Psoas muscle (tissue), 8 donors: ENCODE data around the gene CLIC3. TPM values are rescaled to one million over a fixed set of nuclear protein-coding genes. Genes with fewer than 3 reads are reported as not detected.

Experiments
- ATAC-seq, 4 donors: fragments of 200-7000 bp; cut with Tn5 transposase; one replicate each; pipeline ENCODE4 v1.9.1; 2020; ENCODE audit warnings: moderate library complexity in 3 of 4, mild to moderate bottlenecking in 2 of 4
- DNase-seq, 2 donors: peaks; one replicate each; pipeline ENCODE4 v3.0.0-alpha.2; 2020
- H3K27ac ChIP-seq: fragments of 200-600 bp; one replicate; pipeline ENCODE4 v1.8.0; 2022
- H3K27me3 ChIP-seq, 3 donors: fragments of 200-600 bp in 1 of 3; one replicate each; pipeline versions ENCODE4 v1.6.1 to v1.8.0; 2013 to 2022; ENCODE audit warnings: low read length in 2 of 3, mild to moderate bottlenecking in 2 of 3, moderate library complexity in 1 of 3; ENCODE audit not compliant: insufficient read depth in 3 of 3
- H3K36me3 ChIP-seq, 2 donors: fragments of 200-600 bp in 1 of 2; one replicate each; pipeline versions ENCODE4 v1.6.1 to v1.8.0; 2013 to 2022; ENCODE audit warnings: low read depth in 1 of 2, mild to moderate bottlenecking in 1 of 2, moderate library complexity in 1 of 2; ENCODE audit not compliant: insufficient read depth in 1 of 2
- H3K4me1 ChIP-seq: fragments of 200-600 bp; one replicate; pipeline ENCODE4 v1.8.0; 2022
- H3K4me3 ChIP-seq: fragments of 200-600 bp; one replicate; pipeline ENCODE4 v1.8.0; 2022; ENCODE audit warnings: mild to moderate bottlenecking
- H3K9me3 ChIP-seq: fragments of 200-600 bp; one replicate; pipeline ENCODE4 v1.8.0; 2022
- WGBS, 3 donors: extraction: QIAGEN DNeasy Blood & Tissue Kit; methylation state at CpG; one replicate each; pipeline versions ENCODE4 v1.1.6 to v1.1.7; 2013; 5-methylcytosine and 5-hydroxymethylcytosine counted together
- intact Hi-C, 2 donors: fragments of 100-400 bp; cut with DNase I; formaldehyde crosslinking; loops; one replicate each; pipeline versions ENCODE4 v1.11.0 to v1.14.2; 2022
- polyA plus RNA-seq, 3 donors: library from polyadenylated mRNA; stranded (reverse); fragments of 200-250 nt; gene quantifications; one replicate each; pipeline ENCODE4 v1.2.3, GENCODE V29; 2013
- total RNA-seq, 4 donors: library from RNA; stranded (reverse); fragmentation: NEBNext Ultra II Directional in 2 of 4; extraction: Animal tissue kit (Norgen Biotek cat#: 25700) in 2 of 4; gene quantifications; one replicate each; pipeline versions ENCODE4 v1.2.1 to v1.2.4, GENCODE V29; 2021 to 2023
- TF ChIP-seq, protein P1 (sequence below): fragments of 200-600 bp; IDR thresholded peaks from one replicate; pipeline ENCODE4 v1.8.0; 2022; ENCODE audit warnings: antibody characterized with exemption
- donor health status: healthy with polysubstance abuse.
- donor health status: DM: no; HTN: no; CAD: no; lungs with moderate emphysema.
- donor health status: Bipolar disorder and iron deficiency.
- donor health status: healthy.
- donor health status: DM: yes; HTN: yes; CAD: no.
- donor health status: DM: no; HTN: no; CAD: no.
- donor health status: DM: no; HTN: no; CAD: no.
- donor health status: DM: yes; HTN: yes; CAD: no.

Gene CLIC3
- total and polyA plus RNA-seq, 7 donors: 0.38 to 0.94 (median 0.67) TPM; not detected in 1

DNA sequence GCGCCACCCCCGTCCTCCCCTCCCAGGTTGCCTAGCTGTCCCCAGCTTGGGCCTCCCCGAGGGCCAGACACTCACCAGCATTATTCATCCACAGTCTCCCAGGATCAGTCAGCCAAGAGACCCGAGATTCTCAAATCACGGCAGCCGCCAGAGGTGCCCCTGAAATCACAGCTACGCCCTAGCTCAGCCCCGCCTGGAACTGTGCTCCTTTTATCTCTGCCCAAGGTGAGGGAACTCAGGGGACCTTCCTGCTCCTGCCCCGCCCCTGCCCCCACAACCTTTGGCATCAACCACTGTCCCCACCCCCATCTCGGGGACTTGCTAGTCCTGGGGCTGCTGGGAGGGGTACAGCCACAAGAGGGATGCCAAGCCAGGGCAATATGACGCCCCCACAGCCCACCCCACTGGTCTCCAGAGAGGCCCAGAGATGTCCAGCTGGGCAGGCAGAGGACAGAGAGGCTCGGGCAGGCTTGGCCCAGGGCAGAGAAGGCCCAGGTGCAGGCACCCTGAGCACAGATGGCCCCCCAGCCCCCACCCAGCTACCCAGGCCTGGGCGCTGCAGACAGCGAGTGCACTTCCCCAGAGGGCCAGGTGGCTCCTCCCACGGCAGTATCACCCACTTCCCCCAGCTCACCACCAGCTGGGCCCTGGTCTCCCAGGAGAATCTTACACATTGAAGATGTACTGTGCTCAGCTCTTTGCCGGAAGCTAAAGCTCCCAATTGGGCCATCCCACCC, 35.7 kb upstream of the CLIC3 start, which contains the start of gene FUT7:
Gene FUT7 (minus strand): TSS at position 185 of the 737 bp plus-strand sequence. CDS start 97 bp downstream, at position 88.
- no peaks in the 10 kb centered on the region for H3K36me3 ChIP-seq
- TF ChIP-seq, protein P1, sequence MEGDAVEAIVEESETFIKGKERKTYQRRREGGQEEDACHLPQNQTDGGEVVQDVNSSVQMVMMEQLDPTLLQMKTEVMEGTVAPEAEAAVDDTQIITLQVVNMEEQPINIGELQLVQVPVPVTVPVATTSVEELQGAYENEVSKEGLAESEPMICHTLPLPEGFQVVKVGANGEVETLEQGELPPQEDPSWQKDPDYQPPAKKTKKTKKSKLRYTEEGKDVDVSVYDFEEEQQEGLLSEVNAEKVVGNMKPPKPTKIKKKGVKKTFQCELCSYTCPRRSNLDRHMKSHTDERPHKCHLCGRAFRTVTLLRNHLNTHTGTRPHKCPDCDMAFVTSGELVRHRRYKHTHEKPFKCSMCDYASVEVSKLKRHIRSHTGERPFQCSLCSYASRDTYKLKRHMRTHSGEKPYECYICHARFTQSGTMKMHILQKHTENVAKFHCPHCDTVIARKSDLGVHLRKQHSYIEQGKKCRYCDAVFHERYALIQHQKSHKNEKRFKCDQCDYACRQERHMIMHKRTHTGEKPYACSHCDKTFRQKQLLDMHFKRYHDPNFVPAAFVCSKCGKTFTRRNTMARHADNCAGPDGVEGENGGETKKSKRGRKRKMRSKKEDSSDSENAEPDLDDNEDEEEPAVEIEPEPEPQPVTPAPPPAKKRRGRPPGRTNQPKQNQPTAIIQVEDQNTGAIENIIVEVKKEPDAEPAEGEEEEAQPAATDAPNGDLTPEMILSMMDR: no peak
- no peak within 1 kb of the TSS for H3K4me3 ChIP-seq
- WGBS, 3 donors: 69 to 81% (median 73%) methylated on average over 16 of the region's 16 CpGs
- no peak within 1 kb of the TSS for H3K27ac ChIP-seq
- intact Hi-C loops: no loop called here
- DNase-seq: no peak
- ATAC-seq: no peak
- H3K9me3 ChIP-seq: no peaks in the 10 kb centered on the region
- peaks cover 0 to 6% (median 0%) of the 10 kb centered on the region in 3 donors for H3K27me3 ChIP-seq
- peaks cover 18% of the 10 kb centered on the region for H3K4me1 ChIP-seq

DNA sequence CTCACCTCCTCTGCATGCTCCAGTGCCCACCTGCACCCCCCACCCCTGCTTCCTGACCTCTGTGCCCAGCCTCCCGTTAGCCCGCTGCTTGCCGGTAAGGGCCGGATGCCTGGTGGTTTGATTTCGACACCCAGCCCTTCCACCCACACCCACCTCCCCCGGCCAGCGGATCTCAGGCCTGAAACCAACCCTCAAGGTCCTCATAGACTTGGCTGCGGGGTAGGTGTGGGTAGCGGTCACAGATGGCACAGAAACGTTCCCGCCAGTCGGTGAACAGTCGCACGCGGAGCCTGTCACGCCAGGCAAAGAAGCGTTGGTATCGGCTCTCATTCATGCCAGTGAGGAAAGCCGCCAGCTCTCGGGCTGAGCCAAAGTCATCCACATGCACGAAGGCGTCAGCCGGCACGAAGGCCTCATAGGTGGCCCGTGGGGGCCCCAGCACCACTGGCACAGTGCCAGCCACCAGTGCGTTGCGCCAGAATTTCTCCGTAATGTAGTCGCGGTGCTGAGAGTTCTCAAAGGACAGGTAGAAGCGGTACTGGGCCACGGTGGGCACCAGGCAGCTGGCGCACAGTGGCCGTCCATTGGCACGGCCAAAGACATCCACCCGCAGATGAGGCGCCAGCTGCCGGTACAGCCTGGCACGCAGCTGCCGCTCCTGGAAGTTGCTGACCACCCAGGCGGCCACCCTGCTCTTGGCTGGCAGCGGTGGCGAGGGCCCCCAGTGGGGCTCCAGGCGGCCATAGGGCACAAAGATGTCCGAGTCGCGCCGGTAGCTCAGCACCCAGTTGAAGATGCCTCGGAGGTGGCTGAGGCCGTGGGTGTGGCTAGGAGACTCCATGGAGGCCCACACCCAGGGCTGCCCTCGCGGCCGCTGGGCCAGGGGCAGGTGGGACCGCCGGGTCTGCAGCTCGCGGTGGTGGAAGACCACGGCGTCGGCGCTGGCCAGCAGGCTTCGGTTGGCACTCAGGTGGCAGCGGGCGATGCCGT, 34.5 kb upstream of the CLIC3 start:
- Histone ChIP-seq H3K4me1 (peaks cover 27% of the 10 kb centered on the region), H3K4me3 (no peak overlapping the region), H3K27ac (no peak overlapping the region), H3K27me3 (peaks cover 0 to 6% (median 0%) of the 10 kb centered on the region in 3 donors), H3K9me3 (no peaks in the 10 kb centered on the region), H3K36me3 (no peaks in the 10 kb centered on the region)
- ATAC-seq (no peak), DNase-seq (peak in 1 of 2 donors; percentile 58)
- intact Hi-C loops: no loop called here
- TF ChIP-seq, protein P1: no peak
- WGBS, 3 donors: 58 to 73% (median 59%) methylated on average over 64 to 65 of the region's 65 CpGs

DNA sequence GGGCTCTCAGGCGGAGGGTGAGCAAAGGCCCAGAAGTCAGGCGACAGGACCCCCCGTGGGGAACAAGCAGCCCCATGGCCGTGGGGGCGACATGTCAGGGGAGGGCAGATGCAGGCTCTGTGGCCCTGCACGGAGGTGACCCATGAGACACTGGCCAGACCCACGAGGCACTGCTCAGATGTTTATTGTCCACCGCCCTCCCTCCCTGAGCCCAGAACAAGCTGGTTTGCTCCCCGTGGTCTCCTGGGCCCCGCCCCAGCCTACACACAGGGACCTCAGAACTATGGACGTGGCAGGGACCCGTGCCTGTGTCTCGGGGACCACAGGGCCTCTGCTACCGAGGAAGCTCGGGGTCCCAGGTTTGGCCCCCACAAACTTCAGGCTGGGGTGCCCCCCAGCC, 33.6 kb upstream of the CLIC3 start:
- Histone ChIP-seq H3K4me3 (no peak overlapping the region), H3K27ac (no peak overlapping the region), H3K4me1 (peaks cover 27% of the 10 kb centered on the region), H3K36me3 (no peaks in the 10 kb centered on the region), H3K9me3 (no peaks in the 10 kb centered on the region), H3K27me3 (peaks cover 0 to 6% (median 0%) of the 10 kb centered on the region in 3 donors)
- 80 to 91% (median 83%) methylated on average over 14 to 15 of the region's 15 CpGs for WGBS, 3 donors
- TF ChIP-seq, protein P1: no peak
- intact Hi-C loops: no loop called here
- DNase-seq: peak in 1 of 2 donors; percentile 54
- ATAC-seq: no peak

DNA sequence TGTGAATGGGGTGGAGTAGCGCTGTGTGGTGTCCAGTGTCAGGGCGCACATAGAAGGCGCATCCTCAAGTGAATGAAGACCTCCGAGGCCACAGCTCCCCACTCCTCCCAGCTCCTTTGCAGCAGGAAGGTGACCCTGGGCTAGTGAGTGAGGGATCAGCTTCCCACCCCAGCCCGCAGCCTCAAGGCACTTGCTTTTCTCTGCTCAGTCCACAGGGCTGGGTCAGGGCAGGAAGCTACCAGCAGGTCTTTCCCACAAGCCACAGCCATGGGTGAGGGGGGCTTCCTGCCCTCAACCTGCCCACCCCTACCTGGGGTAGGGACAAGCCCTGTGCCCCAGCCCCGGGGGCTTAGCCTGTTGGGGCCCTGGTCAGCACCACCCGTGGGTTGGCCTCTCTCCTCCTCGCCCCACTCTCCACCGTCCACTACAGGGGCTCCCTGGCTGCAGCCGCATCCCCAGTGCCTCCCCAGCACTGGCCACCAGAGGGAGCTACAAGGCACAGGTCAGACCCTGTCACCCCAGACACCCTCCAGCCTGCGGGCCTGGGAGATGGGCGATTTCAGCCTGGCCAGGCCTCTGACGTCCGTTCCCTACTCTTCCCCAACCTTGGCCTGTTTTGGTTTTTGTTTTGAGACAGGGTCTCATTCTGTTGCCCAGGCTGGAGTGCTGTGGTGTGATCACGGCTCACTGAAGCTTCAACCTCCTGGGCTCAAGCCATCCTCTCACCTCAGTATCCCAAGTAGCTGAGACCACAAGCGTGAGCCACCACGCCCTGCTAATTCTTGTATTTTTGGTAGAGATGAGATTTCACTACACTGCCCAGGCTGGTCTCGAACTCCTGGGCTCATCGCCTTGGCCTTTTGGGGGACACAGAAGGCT, 32.9 kb upstream of the CLIC3 start:
- no peak overlapping the region for H3K27ac ChIP-seq
- no peaks in the 10 kb centered on the region for H3K36me3 ChIP-seq
- no peaks in the 10 kb centered on the region for H3K27me3 ChIP-seq
- intact Hi-C loops: loop anchor here (5.0 to 10.0 kb wide), 2 partner anchors 182 to 184 kb away; partner anchors contain the start of genes PHPT1 (in 2 of the 2) and AJM1 (in 1 of the 2)
- ATAC-seq (peak; percentile 74 to 88 (median 80)), DNase-seq (peak; percentile 85 to 88)
- TF ChIP-seq, protein P1: peak; percentile 83
- H3K4me3 ChIP-seq: peak overlapping the region; percentile 72
- WGBS, 3 donors: 33 to 37% (median 36%) methylated on average over 18 to 19 of the region's 19 CpGs
- H3K9me3 ChIP-seq: no peaks in the 10 kb centered on the region
- H3K4me1 ChIP-seq: peaks cover 21% of the 10 kb centered on the region
